ENCODE measurements around the gene ACYP2.
"Not testable (repeated sequence)": the region's sequence is repeated elsewhere in the genome, so short reads cannot be mapped to it uniquely, and the experiment has no call there.

ACYP2 gene

GRCh38 chr2:54279385-54279784 is 164.0 kb downstream of the ACYP2 start:
- Histone ChIP-seq H3K9ac (no peak overlapping the region), H3K9me3 (replicated peaks in 1 of 11) (peaks cover 0 to under 1% (median 0%) of the 10 kb centered on the region in 11 experiments; a peak in 2 of 22 replicates), H3K4me3 (no peak overlapping the region), H3K36me3 (no peaks in the 10 kb centered on the region), H3K27me3 (no peaks in the 10 kb centered on the region), H3K27ac (no peak overlapping the region), H3K4me2 (no peak overlapping the region), H3K4me1 (no peaks in the 10 kb centered on the region), H4K20me1 (no peaks in the 10 kb centered on the region)
- no peak for TF ChIP-seq Cebpa-rat (IDR thresholded peaks at IDR 0.05)

- Histone ChIP-seq H3K4me1 (peaks cover 0 to 4% (median 0%) of the 10 kb centered on the region in 10 experiments; a peak in 1 of 20 replicates), H3K27me3 (no peaks in the 10 kb centered on the region), H4K20me1 (no peaks in the 10 kb centered on the region), H3K9ac (no peak overlapping the region), H3K36me3 (no peaks in the 10 kb centered on the region), H3K4me2 (no peak overlapping the region), H3K27ac (no peak overlapping the region), H3K4me3 (no peak overlapping the region), H3K9me3 (replicated peaks in 1 of 11) (no peaks in the 10 kb centered on the region; a peak in 1 of 22 replicates)
- TF ChIP-seq Cebpa-rat (IDR thresholded peaks at IDR 0.05), result no peak
These were observed 169.4 kb downstream of the ACYP2 start for GRCh38 chr2:54284826-54285225.

- H3K4me3 ChIP-seq, result no peak overlapping the region
These were observed 170.0 kb downstream of the ACYP2 start for GRCh38 chr2:54285451-54285850.

GRCh38 chr2:54287532-54287931 is 172.1 kb downstream of the ACYP2 start:
- Histone ChIP-seq H3K27ac (no peak overlapping the region), H3K4me1 (peaks cover 0 to 4% (median 0%) of the 10 kb centered on the region in 10 experiments; a peak in 1 of 20 replicates), H3K4me2 (no peak overlapping the region), H3K9ac (no peak overlapping the region), H4K20me1 (no peaks in the 10 kb centered on the region), H3K4me3 (no peak overlapping the region), H3K9me3 (replicated peaks in 1 of 11) (no peaks in the 10 kb centered on the region; a peak in 1 of 22 replicates), H3K27me3 (no peaks in the 10 kb centered on the region), H3K36me3 (no peaks in the 10 kb centered on the region)
- TF ChIP-seq Cebpa-rat (IDR thresholded peaks at IDR 0.05), result no peak

More at GRCh38 chr2:54285451-54285850, 170.0 kb downstream of the ACYP2 start:
- Histone ChIP-seq H3K4me1 (peaks cover 0 to 4% (median 0%) of the 10 kb centered on the region in 10 experiments; a peak in 1 of 20 replicates), H3K27ac (no peak overlapping the region), H4K20me1 (no peaks in the 10 kb centered on the region), H3K4me2 (no peak overlapping the region), H3K9ac (no peak overlapping the region), H3K9me3 (replicated peaks in 1 of 11) (no peaks in the 10 kb centered on the region; a peak in 1 of 22 replicates), H3K36me3 (no peaks in the 10 kb centered on the region), H3K27me3 (no peaks in the 10 kb centered on the region)
- no peak for TF ChIP-seq Cebpa-rat (IDR thresholded peaks at IDR 0.05)

GRCh38 chr2:54289917-54290316 is 174.5 kb downstream of the ACYP2 start:
- no peak overlapping the region for H3K4me2 ChIP-seq
- no peak for TF ChIP-seq Cebpa-rat (IDR thresholded peaks at IDR 0.05)

GRCh38 chr2:54290356-54291025 is 175.1 kb downstream of the ACYP2 start:
- Histone ChIP-seq H3K9me3 (replicated peaks in 1 of 11) (no peaks in the 10 kb centered on the region; a peak in 1 of 22 replicates), H3K36me3 (no peaks in the 10 kb centered on the region), H3K27me3 (no peaks in the 10 kb centered on the region), H4K20me1 (no peaks in the 10 kb centered on the region), H3K27ac (no peak overlapping the region), H3K9ac (no peak overlapping the region), H3K4me2 (no peak overlapping the region), H3K4me1 (no peaks in the 10 kb centered on the region), H3K4me3 (no peak overlapping the region)
- no peak for TF ChIP-seq Cebpa-rat (IDR thresholded peaks at IDR 0.05)

More at GRCh38 chr2:54289917-54290316, 174.5 kb downstream of the ACYP2 start:
- Histone ChIP-seq H3K27ac (no peak overlapping the region), H3K4me3 (no peak overlapping the region), H3K36me3 (no peaks in the 10 kb centered on the region), H3K4me1 (peaks cover 0 to 2% (median 0%) of the 10 kb centered on the region in 10 experiments; a peak in 1 of 20 replicates), H3K27me3 (no peaks in the 10 kb centered on the region), H3K9me3 (replicated peaks in 1 of 11) (no peaks in the 10 kb centered on the region; a peak in 1 of 22 replicates), H3K9ac (no peak overlapping the region), H4K20me1 (no peaks in the 10 kb centered on the region)

- H3K27me3 ChIP-seq; H3K9me3 ChIP-seq (replicated peaks in 1 of 11); H3K4me3 ChIP-seq; H3K27ac ChIP-seq; H3K4me1 ChIP-seq; H3K36me3 ChIP-seq; H4K20me1 ChIP-seq; H3K4me2 ChIP-seq; H3K9ac ChIP-seq: not testable (repeated sequence)
These were observed 179.2 kb downstream of the ACYP2 start for GRCh38 chr2:54294665-54295064.

- no peaks in the 10 kb centered on the region for H3K36me3 ChIP-seq
- no peak overlapping the region for H3K4me3 ChIP-seq
- no peaks in the 10 kb centered on the region for H3K9me3 ChIP-seq (replicated peaks in 1 of 11)
- no peak for TF ChIP-seq Cebpa-rat (IDR thresholded peaks at IDR 0.05)
- no peak overlapping the region for H3K4me2 ChIP-seq
- no peak overlapping the region for H3K9ac ChIP-seq
- H4K20me1 ChIP-seq, result no peaks in the 10 kb centered on the region
- H3K27me3 ChIP-seq, result no peaks in the 10 kb centered on the region
- no peak overlapping the region for H3K27ac ChIP-seq
- no peaks in the 10 kb centered on the region for H3K4me1 ChIP-seq
These were observed 180.5 kb downstream of the ACYP2 start for GRCh38 chr2:54295911-54296310.

GRCh38 chr2:54298514-54298913 is 183.1 kb downstream of the ACYP2 start:
- H4K20me1 ChIP-seq, result no peaks in the 10 kb centered on the region
- H3K4me1 ChIP-seq, result no peaks in the 10 kb centered on the region
- no peaks in the 10 kb centered on the region for H3K36me3 ChIP-seq
- no peaks in the 10 kb centered on the region for H3K27me3 ChIP-seq
- no peak overlapping the region for H3K4me3 ChIP-seq
- no peak overlapping the region for H3K9ac ChIP-seq
- H3K4me2 ChIP-seq, result no peak overlapping the region
- H3K27ac ChIP-seq, result no peak overlapping the region
- TF ChIP-seq Cebpa-rat (IDR thresholded peaks at IDR 0.05), result no peak
- H3K9me3 ChIP-seq (replicated peaks in 1 of 11), result no peaks in the 10 kb centered on the region

- no peaks in the 10 kb centered on the region for H4K20me1 ChIP-seq
- H3K9me3 ChIP-seq (replicated peaks in 1 of 11), result no peaks in the 10 kb centered on the region; a peak in 1 of 22 replicates
- no peaks in the 10 kb centered on the region for H3K36me3 ChIP-seq
- H3K27ac ChIP-seq, result no peak overlapping the region
- no peak overlapping the region for H3K4me2 ChIP-seq
- H3K27me3 ChIP-seq, result no peaks in the 10 kb centered on the region
- no peak overlapping the region for H3K4me3 ChIP-seq
- no peak overlapping the region for H3K9ac ChIP-seq
- no peak for TF ChIP-seq Cebpa-rat (IDR thresholded peaks at IDR 0.05)
- H3K4me1 ChIP-seq, result no peaks in the 10 kb centered on the region
These were observed 188.2 kb downstream of the ACYP2 start for GRCh38 chr2:54303631-54304030.
